GM12873 (cell line): ENCODE data around the gene RHEB.

ENCODE experiments used
- TF ChIP-seq, protein P1 (sequence below): IDR thresholded peaks from 2 replicates; pipeline ENCODE4 v1.5.1; 2012; ENCODE audit warnings: low read depth, mild to moderate bottlenecking, moderate library complexity, low read length, control low read depth; ENCODE audit not compliant: insufficient read depth; ENCODE audit errors: missing control alignments

The RHEB gene

GRCh38 chr7:151461942-151462230 is 57.8 kb downstream of the RHEB start:
- TF ChIP-seq, protein P1, sequence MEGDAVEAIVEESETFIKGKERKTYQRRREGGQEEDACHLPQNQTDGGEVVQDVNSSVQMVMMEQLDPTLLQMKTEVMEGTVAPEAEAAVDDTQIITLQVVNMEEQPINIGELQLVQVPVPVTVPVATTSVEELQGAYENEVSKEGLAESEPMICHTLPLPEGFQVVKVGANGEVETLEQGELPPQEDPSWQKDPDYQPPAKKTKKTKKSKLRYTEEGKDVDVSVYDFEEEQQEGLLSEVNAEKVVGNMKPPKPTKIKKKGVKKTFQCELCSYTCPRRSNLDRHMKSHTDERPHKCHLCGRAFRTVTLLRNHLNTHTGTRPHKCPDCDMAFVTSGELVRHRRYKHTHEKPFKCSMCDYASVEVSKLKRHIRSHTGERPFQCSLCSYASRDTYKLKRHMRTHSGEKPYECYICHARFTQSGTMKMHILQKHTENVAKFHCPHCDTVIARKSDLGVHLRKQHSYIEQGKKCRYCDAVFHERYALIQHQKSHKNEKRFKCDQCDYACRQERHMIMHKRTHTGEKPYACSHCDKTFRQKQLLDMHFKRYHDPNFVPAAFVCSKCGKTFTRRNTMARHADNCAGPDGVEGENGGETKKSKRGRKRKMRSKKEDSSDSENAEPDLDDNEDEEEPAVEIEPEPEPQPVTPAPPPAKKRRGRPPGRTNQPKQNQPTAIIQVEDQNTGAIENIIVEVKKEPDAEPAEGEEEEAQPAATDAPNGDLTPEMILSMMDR = peak; percentile 19

GRCh38 chr7:151461096-151461941 is 58.4 kb downstream of the RHEB start:
- TF ChIP-seq, protein P1 = no peak

- TF ChIP-seq, protein P1 = no peak
These were observed 59.2 kb downstream of the RHEB start for GRCh38 chr7:151460474-151460855.

- TF ChIP-seq, protein P1 = no peak
These were observed 59.8 kb downstream of the RHEB start for GRCh38 chr7:151459726-151460473.

GRCh38 chr7:151457534-151457933 is 62.2 kb downstream of the RHEB start:
- TF ChIP-seq, protein P1 = no peak

- TF ChIP-seq, protein P1 = no peak
These were observed 62.9 kb downstream of the RHEB start for GRCh38 chr7:151456782-151457181.

GRCh38 chr7:151456276-151456675 is 63.4 kb downstream of the RHEB start:
- TF ChIP-seq, protein P1 = no peak
